GM18868 (cell line): ENCODE measurements around the gene SPINK13.
"Not testable (repeated sequence)": the region's sequence is repeated elsewhere in the genome, so short reads cannot be mapped to it uniquely, and the experiment has no call there.

Source experiments
- ATAC-seq: cut with Tn5 transposase; IDR thresholded peaks from one replicate; pipeline ENCODE4 v1.9.1; 2021; ENCODE audit warnings: mild to moderate bottlenecking, moderate library complexity; ENCODE audit not compliant: unreplicated experiment

SPINK13 gene

DNA sequence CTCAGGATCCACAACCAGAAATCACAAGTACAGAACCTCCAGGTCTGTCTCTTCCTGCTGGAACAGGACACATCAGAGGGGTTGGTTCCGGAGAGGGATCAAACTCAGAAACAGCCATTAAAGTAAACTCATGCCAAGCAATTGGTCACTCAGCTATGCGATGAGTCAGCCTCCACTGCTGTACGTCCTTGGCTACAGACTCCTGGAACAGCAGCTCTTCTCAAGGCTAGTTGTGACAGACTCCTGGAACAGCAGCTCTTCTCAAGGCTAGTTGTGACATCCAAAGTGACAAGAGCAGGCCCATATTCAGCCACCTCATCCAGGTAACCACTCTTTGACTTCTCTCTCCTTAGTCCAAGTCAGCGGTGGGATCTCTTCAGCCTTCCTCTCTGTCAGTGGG is at the start of gene SPINK13:
Gene SPINK13, plus strand, starts transcription at position 229 of the 400 bp plus-strand sequence. CDS start 1,279 bp downstream, outside the sequence.
- ATAC-seq, result no peak

DNA sequence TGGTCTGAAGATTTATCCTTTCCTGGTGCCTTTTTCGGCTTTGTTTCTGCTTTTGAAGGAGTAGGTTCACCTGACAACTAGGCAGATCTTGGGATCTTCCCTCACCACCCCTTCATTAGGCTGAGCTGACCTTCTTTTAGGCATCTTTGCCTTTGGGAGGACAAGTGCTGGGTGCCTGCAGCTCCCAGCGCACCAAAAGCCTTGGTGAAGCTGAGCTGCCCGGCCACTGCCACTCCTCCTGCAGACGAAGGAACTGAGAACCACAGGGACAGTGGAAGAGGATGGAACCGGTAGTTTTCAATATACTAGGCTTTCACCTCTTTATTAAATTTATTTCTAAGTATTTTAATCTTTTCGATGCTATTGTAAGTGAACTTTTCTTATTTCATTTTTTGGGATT is 47.1 kb upstream of the SPINK13 start:
- no peak for ATAC-seq

GRCh38 chr5:148224117-148224742 is 44.4 kb upstream of the SPINK13 start:
- no peak for ATAC-seq

DNA sequence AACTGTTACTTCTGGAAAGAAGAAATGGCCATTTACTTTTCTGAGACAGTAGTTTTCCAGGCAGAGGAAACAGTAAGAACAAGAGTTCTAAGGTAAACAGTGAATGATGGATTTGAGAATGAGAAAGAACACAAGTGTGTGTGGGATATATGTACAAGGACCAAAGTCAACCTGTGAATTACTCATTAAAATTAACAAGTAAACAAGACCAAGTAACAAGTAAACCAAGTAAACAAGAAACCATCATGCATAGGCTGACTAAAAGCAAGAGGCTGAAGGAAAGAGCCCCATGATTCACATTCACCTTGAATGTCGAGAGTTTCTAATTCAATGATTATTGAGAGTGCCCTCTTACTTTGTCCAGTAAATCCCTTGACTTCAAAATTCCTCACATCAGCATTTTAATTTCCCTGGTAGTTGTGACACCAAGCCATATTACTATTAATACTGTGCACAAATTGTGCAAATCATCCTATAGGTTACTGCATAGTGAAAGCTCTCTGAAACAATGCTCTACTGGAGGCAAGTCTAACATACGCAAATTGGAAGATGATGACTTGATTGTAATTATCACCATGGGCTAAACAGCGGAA is 40.1 kb upstream of the SPINK13 start:
- ATAC-seq, result no peak

GRCh38 chr5:148229840-148230239 is 38.8 kb upstream of the SPINK13 start:
- ATAC-seq, result no peak

- no peak for ATAC-seq
Measured at GRCh38 chr5:148230240-148230639, 38.4 kb upstream of the SPINK13 start.

- no peak for ATAC-seq
Measured at GRCh38 chr5:148237785-148238417, 30.7 kb upstream of the SPINK13 start.

- ATAC-seq, result no peak
Measured at GRCh38 chr5:148238418-148238794, 30.2 kb upstream of the SPINK13 start, which contains the start of gene MARCOL. TSS of gene MARCOL (plus strand) at chr5:148238525. CDS start at chr5:148238598, 73 bp downstream.

DNA sequence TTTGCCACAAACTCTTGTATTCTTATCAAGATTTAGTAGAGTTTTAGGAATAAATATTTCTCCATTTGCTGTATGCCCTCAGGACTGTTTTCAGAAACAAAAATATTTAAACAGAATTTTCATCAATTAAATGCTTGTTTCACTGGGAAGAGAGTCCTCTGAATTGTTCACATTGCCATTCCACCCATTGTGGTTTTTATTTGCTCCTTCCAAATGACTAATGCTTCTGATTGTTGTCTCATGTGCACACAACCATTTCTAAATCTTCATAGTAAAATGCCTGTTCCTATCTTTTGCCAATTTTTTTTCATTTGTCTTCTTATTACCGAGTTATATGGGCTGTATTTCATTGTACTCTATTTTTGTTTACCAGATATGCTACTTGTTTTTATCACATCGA is 19.7 kb upstream of the SPINK13 start:
- ATAC-seq, result no peak

GRCh38 chr5:148255456-148255855 is 13.1 kb upstream of the SPINK13 start:
- no peak for ATAC-seq

- no peak for ATAC-seq
Measured at GRCh38 chr5:148259288-148259687, 9.3 kb upstream of the SPINK13 start.

GRCh38 chr5:148261221-148261620 is 7.4 kb upstream of the SPINK13 start:
- ATAC-seq, result no peak

DNA sequence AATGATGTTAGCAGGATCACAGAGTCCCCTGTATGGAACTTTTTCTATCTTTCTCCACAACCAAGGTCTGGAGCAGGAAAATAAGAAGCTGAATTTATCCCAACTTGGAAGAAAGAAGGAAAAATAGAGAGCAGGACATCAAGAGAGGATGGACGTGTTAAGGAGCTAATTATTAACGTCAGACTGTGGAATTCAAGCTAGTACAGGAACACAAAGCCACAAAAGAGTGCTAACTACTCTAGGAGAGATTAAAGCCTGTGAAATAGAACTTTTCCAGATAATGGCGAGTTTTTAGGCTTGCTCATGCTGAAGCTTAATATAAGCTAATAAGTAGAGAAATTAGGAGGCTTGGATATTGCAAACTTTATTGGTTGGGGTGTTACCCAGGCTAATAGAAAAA is 632 bp upstream of the SPINK13 start:
- ATAC-seq, result no peak

- not testable (repeated sequence) for ATAC-seq
Measured at GRCh38 chr5:148275129-148275528, 6.5 kb downstream of the SPINK13 start.

GRCh38 chr5:148280893-148281292 is 12.3 kb downstream of the SPINK13 start:
- peak; percentile 46 for ATAC-seq

DNA sequence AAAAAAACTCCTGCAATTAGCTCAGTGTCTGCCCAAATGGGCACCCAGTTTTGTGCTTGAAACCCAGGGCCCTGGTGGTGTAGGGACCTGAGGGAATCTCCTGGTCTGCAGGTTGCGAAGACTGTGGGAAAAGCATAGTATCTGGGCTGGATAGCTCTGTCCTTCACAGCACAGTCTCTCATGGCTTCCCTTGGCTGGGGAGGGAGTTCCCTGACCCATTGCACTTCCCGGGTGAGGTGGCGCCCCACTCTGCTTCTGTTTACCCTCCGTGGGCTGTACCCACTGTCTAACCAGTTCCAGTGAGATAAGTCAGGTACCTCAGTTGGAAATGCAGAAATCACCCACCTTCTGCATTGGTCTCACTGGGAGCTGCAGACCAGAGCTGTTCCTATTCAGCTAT is 12.7 kb downstream of the SPINK13 start:
- ATAC-seq, result peak; percentile 78

DNA sequence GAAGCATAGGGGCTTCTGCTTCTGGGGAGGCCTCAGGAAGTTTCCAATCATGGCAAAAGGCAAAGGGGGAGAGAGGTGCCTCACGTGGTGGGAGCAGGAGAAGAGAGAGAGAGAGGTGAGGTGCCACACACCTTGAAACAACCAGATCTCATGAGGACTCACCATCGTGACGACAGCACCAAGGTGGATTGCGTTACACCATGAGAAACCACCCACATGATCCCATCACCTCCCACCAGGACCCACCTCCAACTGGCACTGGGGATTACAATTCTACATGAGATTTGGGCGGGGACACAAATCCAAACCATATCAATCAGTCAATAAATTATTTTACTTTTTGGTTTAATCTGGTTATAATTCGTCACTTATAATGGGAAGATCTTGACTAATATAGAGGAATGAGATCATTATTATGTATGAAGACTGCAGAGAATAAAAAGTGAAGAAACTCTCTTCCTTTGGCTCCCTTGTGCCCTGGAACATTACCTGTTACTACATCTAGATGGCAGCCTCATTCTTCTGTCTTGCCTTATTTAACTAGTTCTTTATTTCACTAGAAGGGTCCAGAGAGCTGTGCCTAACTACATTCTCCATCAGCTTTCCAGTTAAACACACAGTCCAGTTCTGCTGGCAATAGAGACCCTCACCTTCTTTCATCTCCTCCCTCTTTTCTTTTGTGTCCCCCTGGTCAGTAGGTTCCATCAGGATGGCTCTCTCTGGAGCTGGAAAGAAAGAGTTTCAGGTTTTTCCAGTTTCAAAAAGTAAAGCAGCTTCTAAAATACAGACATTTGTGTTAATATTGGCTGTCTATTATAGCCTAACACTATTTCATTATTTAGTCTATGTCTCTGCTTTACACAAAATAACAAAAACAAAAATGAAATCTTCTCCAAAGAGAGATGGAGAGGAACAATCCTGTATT is 21.9 kb downstream of the SPINK13 start:
- peak; percentile 85 for ATAC-seq

DNA sequence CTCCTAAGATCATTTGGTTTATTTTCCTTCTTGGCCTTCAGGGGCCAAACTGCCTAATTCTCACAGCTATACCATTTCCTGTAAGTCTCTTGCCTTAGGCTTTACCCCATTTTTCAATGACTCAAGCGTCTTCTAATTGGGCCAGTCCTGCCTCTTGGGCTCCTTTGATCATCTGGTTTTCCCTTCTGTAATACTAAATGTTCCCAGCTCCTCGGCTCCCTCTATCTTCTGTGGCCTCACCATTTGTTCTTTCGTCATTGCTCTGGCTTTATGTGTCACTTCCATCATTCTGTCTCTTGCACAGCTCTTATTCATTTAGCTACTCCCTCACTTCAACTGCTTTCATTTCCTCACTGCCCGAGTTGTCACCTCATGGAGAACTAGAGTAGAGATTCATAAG is 29.1 kb downstream of the SPINK13 start:
- ATAC-seq, result no peak

- ATAC-seq, result no peak
Measured at GRCh38 chr5:148306446-148306845, 37.9 kb downstream of the SPINK13 start.

- no peak for ATAC-seq
Measured at GRCh38 chr5:148309019-148309418, 40.4 kb downstream of the SPINK13 start.

GRCh38 chr5:148309746-148310145 is 41.2 kb downstream of the SPINK13 start:
- no peak for ATAC-seq
